ENCODE results near the gene ARFIP1.

Gene ARFIP1

GRCh38 chr4:152785639-152786615 lies 6.2 kb downstream of the ARFIP1 start:
- H3K9me3 ChIP-seq (replicated peaks in 1 of 2; ENCODE audit: control insufficient read depth in 2 of 2, insufficient read depth in 1 of 2, low read depth in 1 of 2, low read length in 2 of 2), result no peaks in the 10 kb centered on the region
- H3K18ac ChIP-seq (ENCODE audit: low read length), result no peak overlapping the region
- no peak overlapping the region for H3K4me2 ChIP-seq (ENCODE audit: insufficient read depth, low read length, poor library complexity, severe bottlenecking)
- H2BK120ac ChIP-seq (ENCODE audit: low read depth, low read length), result no peak overlapping the region
- H3K23ac ChIP-seq (ENCODE audit: low read depth, low read length, poor library complexity), result no peak overlapping the region
- H3K4me3 ChIP-seq (ENCODE audit: low read length in 2 of 2), result no peak overlapping the region
- H3K27ac ChIP-seq (replicated peaks; ENCODE audit: low read length), result no peak overlapping the region
- H3K4ac ChIP-seq (ENCODE audit: low read length), result no peak overlapping the region
- H3K27me3 ChIP-seq (ENCODE audit: control insufficient read depth in 3 of 3, insufficient read depth in 3 of 3, low read depth in 1 of 3, low read length in 3 of 3), result no peaks in the 10 kb centered on the region
- H3K4me1 ChIP-seq (ENCODE audit: control insufficient read depth in 2 of 2, insufficient read depth in 1 of 2, low read depth in 1 of 2, low read length in 2 of 2), result no peaks in the 10 kb centered on the region
- no peak overlapping the region for H4K8ac ChIP-seq (ENCODE audit: low read depth, low read length)
- DNase-seq (ENCODE audit: low spot score), result no peak
- H3K9ac ChIP-seq (ENCODE audit: low read depth, low read length, poor library complexity), result no peak overlapping the region
- H2AK5ac ChIP-seq (ENCODE audit: low read depth, low read length), result no peak overlapping the region
- no CpG with 5 or more reads among the region's 3 CpGs for WGBS, 2 donors (ENCODE audit: extremely low coverage in 2 of 2, insufficient read length in 2 of 2, insufficient replicate concordance in 1 of 2)
- H3K36me3 ChIP-seq (replicated peaks in 1 of 2; ENCODE audit: control insufficient read depth in 2 of 2, insufficient read depth in 2 of 2, low read length in 2 of 2), result peaks cover 0 to 28% of the 10 kb centered on the region in 2 donors
- H3K79me1 ChIP-seq (ENCODE audit: low read depth, low read length), result no peaks in the 10 kb centered on the region
- no peak overlapping the region for H2BK12ac ChIP-seq (ENCODE audit: low read length)
- no peak overlapping the region for H4K91ac ChIP-seq (ENCODE audit: low read depth, low read length, poor library complexity)
- no peak overlapping the region for H2BK5ac ChIP-seq (ENCODE audit: low read length)
- H2BK15ac ChIP-seq (ENCODE audit: low read length), result no peak overlapping the region
- no peak overlapping the region for H3K14ac ChIP-seq (ENCODE audit: low read length)
- H2AFZ ChIP-seq (ENCODE audit: low read length), result no peak overlapping the region

GRCh38 chr4:152786627-152787026 lies 6.9 kb downstream of the ARFIP1 start:
- no peak overlapping the region for H2BK15ac ChIP-seq (ENCODE audit: low read length)
- H2BK120ac ChIP-seq (ENCODE audit: low read depth, low read length), result no peak overlapping the region
- H2BK12ac ChIP-seq (ENCODE audit: low read length), result no peak overlapping the region
- H3K9ac ChIP-seq (ENCODE audit: low read depth, low read length, poor library complexity), result no peak overlapping the region
- no peaks in the 10 kb centered on the region for H3K9me3 ChIP-seq (replicated peaks in 1 of 2; ENCODE audit: control insufficient read depth in 2 of 2, insufficient read depth in 1 of 2, low read depth in 1 of 2, low read length in 2 of 2)
- H3K4me3 ChIP-seq (ENCODE audit: low read length in 2 of 2), result no peak overlapping the region
- H3K4ac ChIP-seq (ENCODE audit: low read length), result no peak overlapping the region
- no peak overlapping the region for H3K27ac ChIP-seq (replicated peaks; ENCODE audit: low read length)
- no peak overlapping the region for H4K91ac ChIP-seq (ENCODE audit: low read depth, low read length, poor library complexity)
- H2BK5ac ChIP-seq (ENCODE audit: low read length), result no peak overlapping the region
- peaks cover 0 to 28% of the 10 kb centered on the region in 2 donors for H3K36me3 ChIP-seq (replicated peaks in 1 of 2; ENCODE audit: control insufficient read depth in 2 of 2, insufficient read depth in 2 of 2, low read length in 2 of 2)
- no peak overlapping the region for H3K18ac ChIP-seq (ENCODE audit: low read length)
- no peak for DNase-seq (ENCODE audit: low spot score)
- no peaks in the 10 kb centered on the region for H3K27me3 ChIP-seq (ENCODE audit: control insufficient read depth in 3 of 3, insufficient read depth in 3 of 3, low read depth in 1 of 3, low read length in 3 of 3)
- no peak overlapping the region for H3K14ac ChIP-seq (ENCODE audit: low read length)
- H3K23ac ChIP-seq (ENCODE audit: low read depth, low read length, poor library complexity), result no peak overlapping the region
- no peak overlapping the region for H2AK5ac ChIP-seq (ENCODE audit: low read depth, low read length)
- no peaks in the 10 kb centered on the region for H3K4me1 ChIP-seq (ENCODE audit: control insufficient read depth in 2 of 2, insufficient read depth in 1 of 2, low read depth in 1 of 2, low read length in 2 of 2)
- H3K79me1 ChIP-seq (ENCODE audit: low read depth, low read length), result no peaks in the 10 kb centered on the region
- H3K4me2 ChIP-seq (ENCODE audit: insufficient read depth, low read length, poor library complexity, severe bottlenecking), result no peak overlapping the region
- H2AFZ ChIP-seq (ENCODE audit: low read length), result no peak overlapping the region
- H4K8ac ChIP-seq (ENCODE audit: low read depth, low read length), result no peak overlapping the region
- no CpG with 5 or more reads among the region's 1 CpG for WGBS, 2 donors (ENCODE audit: extremely low coverage in 2 of 2, insufficient read length in 2 of 2, insufficient replicate concordance in 1 of 2)

GRCh38 chr4:152795891-152796290 lies 16.1 kb downstream of the ARFIP1 start:
- Histone ChIP-seq H2BK5ac (ENCODE audit: low read length) (no peak overlapping the region), H2BK15ac (ENCODE audit: low read length) (no peak overlapping the region), H3K14ac (ENCODE audit: low read length) (no peak overlapping the region), H3K9me3 (replicated peaks in 1 of 2; ENCODE audit: control insufficient read depth in 2 of 2, insufficient read depth in 1 of 2, low read depth in 1 of 2, low read length in 2 of 2) (no peaks in the 10 kb centered on the region), H2AFZ (ENCODE audit: low read length) (no peak overlapping the region), H3K79me1 (ENCODE audit: low read depth, low read length) (peaks cover 2% of the 10 kb centered on the region), H3K9ac (ENCODE audit: low read depth, low read length, poor library complexity) (no peak overlapping the region), H3K4ac (ENCODE audit: low read length) (no peak overlapping the region), H3K4me2 (ENCODE audit: insufficient read depth, low read length, poor library complexity, severe bottlenecking) (no peak overlapping the region), H4K8ac (ENCODE audit: low read depth, low read length) (no peak overlapping the region), H3K18ac (ENCODE audit: low read length) (no peak overlapping the region), H2AK5ac (ENCODE audit: low read depth, low read length) (no peak overlapping the region), H3K4me3 (ENCODE audit: low read length in 2 of 2) (no peak overlapping the region), H2BK12ac (ENCODE audit: low read length) (no peak overlapping the region), H3K27me3 (ENCODE audit: control insufficient read depth in 3 of 3, insufficient read depth in 3 of 3, low read depth in 1 of 3, low read length in 3 of 3) (no peaks in the 10 kb centered on the region), H3K4me1 (ENCODE audit: control insufficient read depth in 2 of 2, insufficient read depth in 1 of 2, low read depth in 1 of 2, low read length in 2 of 2) (no peaks in the 10 kb centered on the region), H2BK120ac (ENCODE audit: low read depth, low read length) (no peak overlapping the region), H3K27ac (replicated peaks; ENCODE audit: low read length) (no peak overlapping the region), H3K36me3 (replicated peaks in 1 of 2; ENCODE audit: control insufficient read depth in 2 of 2, insufficient read depth in 2 of 2, low read length in 2 of 2) (peaks cover 0 to 3% of the 10 kb centered on the region in 2 donors), H3K23ac (ENCODE audit: low read depth, low read length, poor library complexity) (no peak overlapping the region), H4K91ac (ENCODE audit: low read depth, low read length, poor library complexity) (no peak overlapping the region)
- WGBS, 2 donors (ENCODE audit: extremely low coverage in 2 of 2, insufficient read length in 2 of 2, insufficient replicate concordance in 1 of 2), result no CpG with 5 or more reads among the region's 3 CpGs
- DNase-seq (ENCODE audit: low spot score), result no peak

GRCh38 chr4:152803541-152803940 lies 23.8 kb downstream of the ARFIP1 start:
- Histone ChIP-seq H3K36me3 (replicated peaks in 1 of 2; ENCODE audit: control insufficient read depth in 2 of 2, insufficient read depth in 2 of 2, low read length in 2 of 2) (no peaks in the 10 kb centered on the region), H3K4me3 (ENCODE audit: low read length in 2 of 2) (no peak overlapping the region), H3K18ac (ENCODE audit: low read length) (no peak overlapping the region), H3K27ac (replicated peaks; ENCODE audit: low read length) (no peak overlapping the region), H4K8ac (ENCODE audit: low read depth, low read length) (no peak overlapping the region), H4K91ac (ENCODE audit: low read depth, low read length, poor library complexity) (no peak overlapping the region), H3K4me1 (ENCODE audit: control insufficient read depth in 2 of 2, insufficient read depth in 1 of 2, low read depth in 1 of 2, low read length in 2 of 2) (no peaks in the 10 kb centered on the region), H2AK5ac (ENCODE audit: low read depth, low read length) (no peak overlapping the region), H3K27me3 (ENCODE audit: control insufficient read depth in 3 of 3, insufficient read depth in 3 of 3, low read depth in 1 of 3, low read length in 3 of 3) (no peaks in the 10 kb centered on the region), H3K79me1 (ENCODE audit: low read depth, low read length) (no peaks in the 10 kb centered on the region), H3K9ac (ENCODE audit: low read depth, low read length, poor library complexity) (no peak overlapping the region), H2BK15ac (ENCODE audit: low read length) (no peak overlapping the region), H3K23ac (ENCODE audit: low read depth, low read length, poor library complexity) (no peak overlapping the region), H3K9me3 (replicated peaks in 1 of 2; ENCODE audit: control insufficient read depth in 2 of 2, insufficient read depth in 1 of 2, low read depth in 1 of 2, low read length in 2 of 2) (peaks cover 0 to 7% of the 10 kb centered on the region in 2 donors), H3K4ac (ENCODE audit: low read length) (no peak overlapping the region), H2BK5ac (ENCODE audit: low read length) (no peak overlapping the region), H3K14ac (ENCODE audit: low read length) (no peak overlapping the region), H2BK12ac (ENCODE audit: low read length) (no peak overlapping the region), H3K4me2 (ENCODE audit: insufficient read depth, low read length, poor library complexity, severe bottlenecking) (no peak overlapping the region), H2AFZ (ENCODE audit: low read length) (no peak overlapping the region), H2BK120ac (ENCODE audit: low read depth, low read length) (no peak overlapping the region)
- DNase-seq (ENCODE audit: low spot score), result no peak
- no CpG with 5 or more reads among the region's 1 CpG for WGBS, 2 donors (ENCODE audit: extremely low coverage in 2 of 2, insufficient read length in 2 of 2, insufficient replicate concordance in 1 of 2)

Measured in neuronal stem cell (in vitro differentiated cells).